Suppressor macrophage (primary cell): ENCODE data around the gene MRPS5.
A peak's percentile ranks its signal among the peaks of the same experiment; 100 is the strongest.
"Not testable (repeated sequence)": the region's sequence is repeated elsewhere in the genome, so short reads cannot be mapped to it uniquely, and the experiment has no call there.

ENCODE experiments used
- DNase-seq, 4 experiments: peaks; one replicate each; pipeline ENCODE4 v3.0.0-alpha.2; 2020 to 2022
- total RNA-seq, 17 experiments: gene quantifications; one replicate each; lab custom pipeline; 2026; ENCODE audit warnings: mixed read lengths in 6 of 17, inconsistent platforms in 3 of 17; lab: John Stamatoyannopoulos, UW

MRPS5 gene
- total RNA-seq: 3.6 to 15.8 (median 9.0) reads per million in 17 experiments

DNA sequence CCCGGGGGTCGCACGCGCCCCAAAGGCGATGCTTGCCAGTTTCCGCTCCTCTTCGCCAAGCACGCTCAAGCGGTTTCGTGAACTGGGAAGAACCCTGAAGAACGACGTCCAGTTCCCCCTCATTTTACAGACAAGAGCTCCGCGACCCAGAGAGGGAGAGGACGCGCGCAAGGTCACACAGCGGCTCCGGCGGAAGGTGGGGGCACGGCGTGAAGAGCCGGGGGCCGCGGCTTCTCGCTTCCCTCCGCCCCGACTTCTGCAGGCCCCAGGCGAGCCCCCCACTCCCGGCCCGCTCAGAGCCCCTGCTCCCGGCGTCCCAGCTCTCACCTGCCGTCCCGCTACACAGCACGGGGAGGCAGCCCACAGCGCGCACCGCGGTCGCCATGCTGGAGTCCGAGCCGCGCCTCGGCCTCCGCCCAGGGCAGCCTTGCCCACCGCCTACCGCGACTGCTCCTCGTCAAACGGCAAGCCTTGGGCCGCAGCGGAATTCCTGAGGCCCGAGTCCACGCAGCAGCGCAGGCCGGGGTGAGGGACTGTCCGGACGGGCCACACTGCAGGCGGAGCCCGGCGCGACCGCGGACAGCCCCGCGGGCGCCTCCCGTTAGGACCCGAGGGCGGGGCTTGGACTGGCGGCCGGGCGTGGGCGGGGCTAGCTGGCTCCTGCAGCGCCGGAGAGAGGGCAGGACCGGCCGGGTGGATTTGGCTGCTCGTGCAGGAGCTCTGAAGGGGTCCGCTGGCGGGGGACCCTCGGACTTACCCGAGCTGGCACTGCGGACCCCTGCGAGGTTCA is at the start of gene MRPS5:
Gene MRPS5 (minus strand): TSS at position 402 of the 790 bp plus-strand sequence. CDS start 17 bp downstream, at position 385.
- DNase-seq: peak; percentile 89 to 98 (median 94)

DNA sequence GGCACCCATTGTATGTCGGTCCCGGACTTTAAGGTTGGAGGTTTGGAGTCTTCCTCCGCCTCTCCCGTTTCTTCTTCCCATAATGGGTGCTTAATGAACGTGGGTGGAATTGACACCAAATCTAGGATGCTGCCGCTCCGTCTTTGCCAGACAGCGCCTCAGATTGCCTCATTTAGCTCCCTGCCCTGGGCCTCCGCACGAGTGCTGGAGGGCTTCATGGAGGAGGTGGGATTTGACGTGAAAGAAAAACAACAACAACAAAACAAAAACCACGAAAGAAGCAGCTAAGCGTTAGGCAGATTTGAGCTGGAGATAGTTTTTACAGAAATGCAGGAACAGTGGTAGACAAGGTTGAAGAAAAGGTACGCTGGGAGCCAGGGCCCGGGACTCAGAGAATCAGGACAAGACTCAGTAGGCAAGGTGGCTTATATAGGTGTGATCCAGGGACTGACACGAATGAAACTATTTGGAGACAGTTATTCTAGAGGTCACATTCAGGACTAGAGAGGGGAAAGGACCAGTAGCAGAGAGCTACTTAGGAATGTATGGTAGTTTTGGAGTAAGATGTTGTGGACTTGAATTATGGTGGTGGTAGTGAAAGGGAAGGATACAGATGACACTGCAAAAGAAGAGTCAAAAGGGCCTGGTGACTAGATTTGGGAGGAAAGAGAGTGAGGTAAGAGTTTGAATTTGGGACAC is 44.6 kb upstream of the MRPS5 start:
- no peak for DNase-seq

DNA sequence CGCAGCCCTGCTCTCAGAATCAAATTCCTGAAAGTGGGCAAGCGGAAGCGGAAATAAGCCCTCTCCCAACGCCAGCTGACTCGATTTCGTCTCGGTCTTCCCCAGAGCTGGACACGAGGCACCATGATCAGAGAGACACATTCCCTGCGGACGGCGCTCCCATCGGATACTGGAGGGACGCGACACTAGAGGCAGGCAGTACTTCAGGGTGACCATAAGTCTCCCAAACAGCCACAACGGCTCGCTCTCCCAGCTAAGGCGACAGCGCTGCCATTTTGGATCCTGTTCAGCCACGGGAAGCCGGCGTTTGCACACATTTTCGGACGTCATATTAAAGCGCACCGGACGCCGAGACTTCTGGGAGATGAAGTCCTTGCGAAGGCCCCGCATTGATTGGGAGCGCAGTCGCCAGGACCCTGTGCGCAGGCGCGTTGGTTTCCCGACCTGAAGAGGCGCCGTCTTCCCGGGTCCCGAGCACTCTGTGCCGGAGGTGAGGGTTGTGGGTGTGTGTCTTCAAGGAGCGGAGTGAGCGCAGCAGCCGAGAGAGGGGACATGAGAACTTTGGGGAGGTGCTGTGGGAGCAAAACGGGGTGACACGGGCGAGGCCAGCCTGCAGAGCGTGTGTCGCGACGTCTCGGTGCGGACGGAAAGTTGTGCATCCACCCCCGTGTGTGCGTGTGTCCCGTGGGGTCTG is 43.9 kb upstream of the MRPS5 start, which contains the start of gene ZNF2:
Gene ZNF2 (plus strand): TSS at position 439 of the 694 bp plus-strand sequence. CDS start 10,418 bp downstream, outside the sequence.
- DNase-seq: peak; percentile 98 to 99 (median 98)

- DNase-seq: no peak
Observed at GRCh38 chr2:95165030-95165370, 43.4 kb upstream of the MRPS5 start.

- peak; percentile 75 to 93 (median 84) for DNase-seq
Observed at GRCh38 chr2:95159690-95160449, 38.3 kb upstream of the MRPS5 start, which contains the start of gene ZNF514. TSS of gene ZNF514 (minus strand) at chr2:95159848. CDS start at chr2:95153253, 6,595 bp downstream.

GRCh38 chr2:95158891-95159619 is 37.4 kb upstream of the MRPS5 start:
- DNase-seq: peak; percentile 13 to 59 (median 42)

DNA sequence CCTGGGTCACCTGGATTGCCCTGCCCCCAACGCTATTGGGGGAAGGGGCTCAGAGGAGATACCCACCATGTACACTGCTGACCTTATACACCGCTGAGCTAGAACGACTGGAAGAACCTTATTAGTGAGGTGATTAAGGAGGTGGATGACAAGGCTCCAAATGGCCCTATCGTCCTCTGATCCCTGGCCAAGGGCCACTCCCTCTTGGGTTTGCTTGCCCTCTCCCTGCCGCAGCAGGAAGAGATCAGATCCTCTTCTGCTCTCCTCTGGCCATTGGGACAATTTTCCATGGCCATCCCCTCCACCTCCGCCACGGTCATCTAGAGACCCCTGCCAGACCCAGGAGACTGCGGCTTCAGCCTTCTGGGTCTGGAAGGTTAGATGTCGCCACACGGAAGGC is 36.8 kb upstream of the MRPS5 start:
- DNase-seq: no peak

GRCh38 chr2:95149397-95149984 is 27.9 kb upstream of the MRPS5 start:
- no peak for DNase-seq

- no peak for DNase-seq
Observed at GRCh38 chr2:95143838-95144237, 22.2 kb upstream of the MRPS5 start.

GRCh38 chr2:95138702-95139101 is 17.1 kb upstream of the MRPS5 start:
- no peak for DNase-seq

- no peak for DNase-seq
Observed at GRCh38 chr2:95122197-95122551, 566 bp upstream of the MRPS5 start.

DNA sequence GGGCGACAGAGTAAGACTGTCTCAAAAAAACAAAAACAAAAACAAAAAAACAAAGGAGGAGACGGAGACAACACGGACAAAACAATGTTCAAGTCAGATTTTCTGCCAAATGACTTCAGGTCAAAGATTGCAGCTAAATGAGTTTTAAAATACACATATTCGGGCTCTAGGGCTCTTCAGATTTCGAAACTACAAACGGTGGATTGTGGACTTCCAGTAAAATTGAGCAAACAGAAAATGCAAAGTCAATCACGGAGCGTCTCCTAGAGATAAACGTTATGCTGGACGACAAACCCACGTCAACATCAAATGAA is 558 bp downstream of the MRPS5 start:
- DNase-seq: no peak

- peak; percentile 52 to 68 (median 65) for DNase-seq
Observed at GRCh38 chr2:95115418-95115817, 6.2 kb downstream of the MRPS5 start.

GRCh38 chr2:95113464-95113863 is 8.1 kb downstream of the MRPS5 start:
- peak in 1 of 4 experiments; percentile 9 for DNase-seq

DNA sequence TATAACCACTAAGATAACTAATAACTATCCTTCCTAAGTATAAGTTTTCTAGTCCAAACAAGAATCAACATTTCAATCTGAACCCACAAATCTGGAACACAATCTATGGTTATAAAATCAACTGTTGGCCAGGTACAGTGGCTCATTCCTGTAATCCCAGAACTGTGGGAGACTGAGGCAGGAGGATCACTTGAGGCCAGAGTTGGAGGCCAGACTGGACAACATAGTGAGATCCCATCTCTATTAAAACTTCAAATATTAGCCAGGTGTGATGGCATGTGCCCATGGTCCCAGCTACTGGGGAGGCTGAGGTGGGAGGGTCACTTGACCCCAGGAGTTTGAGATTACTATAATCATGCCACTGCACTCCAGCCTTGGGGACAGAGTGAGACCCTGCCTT is 11.2 kb downstream of the MRPS5 start:
- DNase-seq: no peak

DNA sequence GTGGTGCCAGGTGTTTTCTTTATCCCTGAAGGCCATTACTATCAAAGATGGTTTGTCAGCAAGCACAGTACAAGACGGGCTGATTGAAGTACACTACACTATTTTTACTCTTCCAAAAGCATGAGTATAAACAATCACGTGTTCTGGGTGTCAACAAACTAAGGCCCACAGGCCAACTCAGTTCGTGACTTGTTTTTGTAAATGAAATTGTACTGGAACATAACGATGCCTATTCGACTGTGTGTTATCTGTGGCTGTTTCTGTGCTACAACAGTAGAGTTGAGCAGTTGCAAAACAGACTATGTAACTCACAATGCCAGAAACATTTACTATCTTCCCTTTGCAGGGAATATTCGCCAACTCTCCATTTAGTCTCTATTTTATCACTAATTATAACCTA is 12.3 kb downstream of the MRPS5 start:
- DNase-seq: no peak

- peak in 3 of 4 experiments; percentile 30 to 41 (median 37) for DNase-seq
Observed at GRCh38 chr2:95106081-95106480, 15.5 kb downstream of the MRPS5 start.

DNA sequence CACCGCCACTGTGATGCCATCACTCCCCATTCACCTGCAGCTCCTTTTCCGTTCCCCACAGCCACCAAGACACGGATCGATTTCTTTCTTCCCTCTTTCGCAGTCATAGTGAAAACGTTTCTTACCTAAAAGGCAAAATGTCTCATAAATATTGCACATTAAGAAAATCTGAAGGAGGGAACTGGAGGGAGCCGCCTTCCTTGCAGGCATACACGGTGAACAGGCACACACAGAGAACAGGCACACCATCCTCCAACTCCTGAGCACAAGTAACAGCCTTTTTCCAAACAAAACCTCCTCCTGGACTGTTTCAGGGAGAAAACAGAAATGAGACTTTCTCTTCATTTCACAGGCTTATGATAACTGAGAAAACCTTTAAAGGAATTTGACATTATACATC is 17.0 kb downstream of the MRPS5 start:
- DNase-seq: no peak

DNA sequence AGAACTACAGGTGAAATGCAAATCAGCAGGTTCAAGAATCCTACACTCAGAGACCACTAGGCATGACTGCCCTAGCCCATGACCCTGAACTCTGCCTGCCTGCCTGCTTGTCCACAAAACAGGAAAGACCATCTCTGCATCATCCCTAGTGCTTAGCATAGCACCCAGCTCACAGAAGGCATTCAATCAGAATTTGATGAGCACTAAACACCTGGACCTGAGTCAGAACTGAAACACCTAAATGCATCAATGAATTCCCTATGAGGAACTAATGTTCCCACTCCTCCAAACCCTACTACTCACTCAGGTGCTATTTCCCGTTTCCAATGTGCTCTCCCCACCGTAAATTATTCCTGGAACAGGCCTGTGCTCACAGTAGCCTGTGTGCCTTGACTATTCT is 21.7 kb downstream of the MRPS5 start:
- no peak for DNase-seq

- not testable (repeated sequence) for DNase-seq
Observed at GRCh38 chr2:95098273-95098672, 23.3 kb downstream of the MRPS5 start.

DNA sequence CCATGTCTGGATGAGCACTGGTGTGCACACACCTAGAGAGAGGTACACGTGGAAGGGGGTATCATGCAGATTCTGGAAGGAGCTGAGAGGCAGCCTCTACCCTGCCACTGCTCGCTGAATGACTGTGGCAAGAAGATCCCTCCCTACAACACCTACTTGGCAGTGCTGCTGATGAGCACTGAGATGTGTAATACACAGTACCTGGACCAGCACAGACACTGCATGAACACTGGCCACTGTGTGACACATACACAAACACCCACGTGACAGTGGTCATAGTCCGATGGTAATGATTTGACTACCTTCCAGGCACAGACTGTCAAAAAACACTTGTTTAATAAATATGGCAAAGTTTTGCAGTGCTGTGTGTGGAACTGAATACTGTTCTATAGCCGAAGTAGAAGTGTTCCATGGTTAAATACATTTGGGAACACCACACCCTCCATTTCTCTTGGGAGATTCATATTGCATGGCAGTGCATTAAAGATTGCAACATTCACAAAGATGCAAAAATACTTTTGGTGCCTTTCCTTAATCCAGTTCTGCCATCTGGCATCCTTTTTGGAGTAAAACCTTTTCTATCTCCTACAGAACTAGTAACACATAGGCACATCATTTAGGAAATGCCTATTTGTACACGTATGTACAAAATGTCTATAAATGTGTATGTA is 29.6 kb downstream of the MRPS5 start:
- no peak for DNase-seq
